ENCODE measurements around the gene NENF.

NENF gene

DNA sequence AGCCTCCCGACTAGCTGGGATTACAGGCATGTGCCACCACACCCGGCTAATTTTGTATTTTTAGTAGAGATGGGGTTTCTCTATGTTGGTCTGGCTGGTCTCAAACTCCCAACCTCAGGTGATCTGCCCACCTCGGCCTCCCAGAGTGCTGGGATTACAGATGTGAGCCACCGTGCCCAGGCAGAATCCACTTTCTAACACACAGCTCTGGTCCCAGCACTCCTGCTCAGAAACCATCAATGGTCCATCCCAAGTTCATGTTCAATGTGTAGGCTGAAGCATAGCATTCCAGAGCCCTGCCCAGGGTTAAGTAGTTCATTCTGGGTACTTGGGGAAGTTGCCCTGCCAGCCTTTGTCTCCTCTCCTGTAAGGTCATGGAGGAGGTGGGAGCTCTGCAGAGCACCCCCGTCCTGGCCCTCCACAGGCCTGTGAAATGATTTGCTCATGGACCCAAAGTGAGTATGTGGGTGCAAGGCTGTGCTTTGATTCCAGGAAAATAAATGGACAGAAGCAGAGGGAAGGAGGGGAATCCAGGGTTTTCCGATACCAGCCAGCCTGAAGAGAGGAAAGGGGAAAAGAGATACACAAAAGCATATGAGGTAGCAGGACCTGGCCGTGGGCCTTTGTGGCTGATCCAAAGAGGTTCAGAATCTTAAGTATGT lies 55.2 kb downstream of the NENF start:
- H3K4me2 ChIP-seq (ENCODE audit: low read length): no peak overlapping the region
- H3K9me2 ChIP-seq (ENCODE audit: low read depth, low read length): no peaks in the 10 kb centered on the region
- no peaks in the 10 kb centered on the region; the same call in 1 of the 2 replicates for H3K27me3 ChIP-seq (ENCODE audit: insufficient read depth, low read length)
- H3K9me3 ChIP-seq (ENCODE audit: low read length): no peaks in the 10 kb centered on the region
- TF ChIP-seq EZH2 (IDR thresholded peaks at IDR 0.05; ENCODE audit: borderline replicate concordance, low read length): no peak
- TF ChIP-seq, protein P1, sequence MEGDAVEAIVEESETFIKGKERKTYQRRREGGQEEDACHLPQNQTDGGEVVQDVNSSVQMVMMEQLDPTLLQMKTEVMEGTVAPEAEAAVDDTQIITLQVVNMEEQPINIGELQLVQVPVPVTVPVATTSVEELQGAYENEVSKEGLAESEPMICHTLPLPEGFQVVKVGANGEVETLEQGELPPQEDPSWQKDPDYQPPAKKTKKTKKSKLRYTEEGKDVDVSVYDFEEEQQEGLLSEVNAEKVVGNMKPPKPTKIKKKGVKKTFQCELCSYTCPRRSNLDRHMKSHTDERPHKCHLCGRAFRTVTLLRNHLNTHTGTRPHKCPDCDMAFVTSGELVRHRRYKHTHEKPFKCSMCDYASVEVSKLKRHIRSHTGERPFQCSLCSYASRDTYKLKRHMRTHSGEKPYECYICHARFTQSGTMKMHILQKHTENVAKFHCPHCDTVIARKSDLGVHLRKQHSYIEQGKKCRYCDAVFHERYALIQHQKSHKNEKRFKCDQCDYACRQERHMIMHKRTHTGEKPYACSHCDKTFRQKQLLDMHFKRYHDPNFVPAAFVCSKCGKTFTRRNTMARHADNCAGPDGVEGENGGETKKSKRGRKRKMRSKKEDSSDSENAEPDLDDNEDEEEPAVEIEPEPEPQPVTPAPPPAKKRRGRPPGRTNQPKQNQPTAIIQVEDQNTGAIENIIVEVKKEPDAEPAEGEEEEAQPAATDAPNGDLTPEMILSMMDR (IDR thresholded peaks at IDR 0.05; ENCODE audit: low read length): no peak
- no peaks in the 10 kb centered on the region for H3K79me2 ChIP-seq (ENCODE audit: insufficient read depth, low read length)
- no peaks in the 10 kb centered on the region for H3K4me1 ChIP-seq (ENCODE audit: insufficient read depth, low read length, severe bottlenecking)
- no peak overlapping the region for H2AFZ ChIP-seq (ENCODE audit: low read length)
- H3K9ac ChIP-seq (ENCODE audit: low read length): no peak overlapping the region
- H3F3A ChIP-seq (ENCODE audit: insufficient read depth, low read length): no peaks in the 10 kb centered on the region
- no peaks in the 10 kb centered on the region for H4K20me1 ChIP-seq (ENCODE audit: insufficient read depth, low read length)
- H3K27ac ChIP-seq (ENCODE audit: low read depth, low read length, poor library complexity, severe bottlenecking): no peak overlapping the region
- no peaks in the 10 kb centered on the region for H3K36me3 ChIP-seq (ENCODE audit: insufficient read depth, low read length)
- no peak overlapping the region for H3K4me3 ChIP-seq (ENCODE audit: low read depth, low read length, poor library complexity, severe bottlenecking)

DNA sequence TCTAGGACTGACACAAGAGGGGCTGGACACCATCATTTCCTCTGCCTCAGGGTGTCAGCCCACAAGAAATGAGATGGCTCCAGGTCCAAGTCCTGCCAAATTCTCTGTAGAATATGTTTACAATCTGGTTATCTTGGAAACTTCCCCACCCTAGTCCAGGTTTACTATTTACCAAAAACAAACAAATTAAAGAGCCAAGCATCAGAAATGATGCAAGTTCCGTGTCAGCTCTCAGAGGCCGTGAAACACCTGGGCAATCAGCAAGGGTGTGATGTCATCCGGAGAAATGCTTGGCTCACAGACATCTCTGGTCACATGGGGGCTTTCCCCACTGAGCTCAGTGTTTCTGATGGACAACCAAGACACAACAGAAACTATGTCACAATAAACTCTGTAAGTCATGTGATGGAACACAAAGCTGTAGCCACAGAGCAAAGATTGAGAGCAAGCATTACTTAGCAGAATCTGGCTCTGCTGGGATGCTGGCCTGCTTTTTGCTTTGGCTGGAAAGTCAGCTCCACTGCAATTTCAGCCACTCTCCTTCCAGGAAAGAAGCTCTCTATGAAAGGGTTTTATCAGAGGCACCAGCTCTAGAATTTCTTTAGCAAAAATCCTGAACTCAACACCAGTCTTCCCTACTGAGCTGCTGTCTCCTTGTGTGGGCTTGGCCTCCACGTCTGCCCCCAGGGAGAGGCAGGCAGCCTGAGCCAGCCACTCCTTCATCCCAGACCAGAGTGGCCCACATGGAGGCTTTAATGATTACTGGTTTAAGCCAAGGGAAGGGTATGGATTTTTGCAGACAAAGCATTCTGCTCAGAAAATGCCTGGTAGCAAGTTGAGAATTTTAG lies 55.9 kb downstream of the NENF start:
- Histone ChIP-seq H4K20me1 (ENCODE audit: insufficient read depth, low read length) (no peaks in the 10 kb centered on the region), H2AFZ (ENCODE audit: low read length) (no peak overlapping the region), H3K9me2 (ENCODE audit: low read depth, low read length) (no peaks in the 10 kb centered on the region), H3K4me3 (ENCODE audit: low read depth, low read length, poor library complexity, severe bottlenecking) (no peak overlapping the region), H3K9ac (ENCODE audit: low read length) (no peak overlapping the region), H3K36me3 (ENCODE audit: insufficient read depth, low read length) (no peaks in the 10 kb centered on the region), H3F3A (ENCODE audit: insufficient read depth, low read length) (no peaks in the 10 kb centered on the region), H3K79me2 (ENCODE audit: insufficient read depth, low read length) (no peaks in the 10 kb centered on the region), H3K4me1 (ENCODE audit: insufficient read depth, low read length, severe bottlenecking) (no peaks in the 10 kb centered on the region), H3K27ac (ENCODE audit: low read depth, low read length, poor library complexity, severe bottlenecking) (no peak overlapping the region), H3K27me3 (ENCODE audit: insufficient read depth, low read length) (no peaks in the 10 kb centered on the region; the same call in 1 of the 2 replicates), H3K9me3 (ENCODE audit: low read length) (no peaks in the 10 kb centered on the region), H3K4me2 (ENCODE audit: low read length) (no peak overlapping the region)
- no peak for TF ChIP-seq EZH2 (IDR thresholded peaks at IDR 0.05; ENCODE audit: borderline replicate concordance, low read length)
- TF ChIP-seq, protein P1 (IDR thresholded peaks at IDR 0.05; ENCODE audit: low read length): no peak

DNA sequence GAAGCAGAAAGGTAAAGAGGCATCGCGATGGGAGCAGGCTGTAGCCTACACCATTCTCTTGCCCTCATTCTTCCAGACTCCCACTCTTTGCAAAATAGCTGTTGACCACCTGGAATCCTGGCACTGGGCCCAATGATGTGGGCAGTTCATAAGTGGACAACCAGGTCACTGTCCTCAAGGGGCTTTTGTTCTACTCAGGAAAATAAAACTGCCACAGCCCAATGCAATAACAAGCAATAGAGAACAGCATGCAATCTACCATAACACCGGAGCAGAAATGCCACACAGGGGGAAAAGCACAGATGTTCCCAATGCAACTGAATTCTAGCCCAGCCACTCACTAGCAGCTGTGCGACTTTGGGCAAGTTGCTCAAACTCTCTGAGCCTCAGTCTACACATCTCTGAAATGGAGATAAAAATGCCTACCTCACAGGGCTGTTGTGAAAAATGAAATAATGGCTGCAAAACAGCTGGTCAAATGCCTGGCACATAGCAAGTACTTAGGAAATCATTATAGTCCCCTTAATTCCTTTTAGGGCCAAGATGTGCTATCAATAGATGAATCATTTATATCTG lies 56.7 kb downstream of the NENF start:
- no peaks in the 10 kb centered on the region for H4K20me1 ChIP-seq (ENCODE audit: insufficient read depth, low read length)
- H2AFZ ChIP-seq (ENCODE audit: low read length): no peak overlapping the region
- no peaks in the 10 kb centered on the region for H3K4me1 ChIP-seq (ENCODE audit: insufficient read depth, low read length, severe bottlenecking)
- no peaks in the 10 kb centered on the region for H3K36me3 ChIP-seq (ENCODE audit: insufficient read depth, low read length)
- no peaks in the 10 kb centered on the region for H3K9me2 ChIP-seq (ENCODE audit: low read depth, low read length)
- no peaks in the 10 kb centered on the region for H3K79me2 ChIP-seq (ENCODE audit: insufficient read depth, low read length)
- no peak overlapping the region for H3K4me3 ChIP-seq (ENCODE audit: low read depth, low read length, poor library complexity, severe bottlenecking)
- TF ChIP-seq, protein P1 (IDR thresholded peaks at IDR 0.05; ENCODE audit: low read length): no peak
- no peak for TF ChIP-seq EZH2 (IDR thresholded peaks at IDR 0.05; ENCODE audit: borderline replicate concordance, low read length)
- H3K4me2 ChIP-seq (ENCODE audit: low read length): no peak overlapping the region
- no peak overlapping the region for H3K27ac ChIP-seq (ENCODE audit: low read depth, low read length, poor library complexity, severe bottlenecking)
- H3K9me3 ChIP-seq (ENCODE audit: low read length): no peaks in the 10 kb centered on the region
- no peaks in the 10 kb centered on the region for H3F3A ChIP-seq (ENCODE audit: insufficient read depth, low read length)
- no peak overlapping the region for H3K9ac ChIP-seq (ENCODE audit: low read length)
- H3K27me3 ChIP-seq (ENCODE audit: insufficient read depth, low read length): no peaks in the 10 kb centered on the region; the same call in 1 of the 2 replicates
